Panc1 (cell line): ENCODE data around the gene PLIN5. TPM values are rescaled to one million over a fixed set of nuclear protein-coding genes. Genes with fewer than 3 reads are reported as not detected.
"Not testable (repeated sequence)": the region's sequence is repeated elsewhere in the genome, so short reads cannot be mapped to it uniquely, and the experiment has no call there.

Experiments
- ATAC-seq: fragments of 200-7000 bp; cut with Tn5 transposase; 2 replicates; pipeline ENCODE4 v1.9.1; 2020; ENCODE audit warnings: mild to moderate bottlenecking, moderate library complexity
- BruUV-seq: library from RNA; stranded (reverse); fragments of 400-500 nt; replicated peaks from 2 replicates; lab custom pipeline; 2021; lab: Mats Ljungman, UMichigan
- CTCF ChIA-PET: fragments of 300-600 bp; sonication (Branson Sonifier 250); formaldehyde crosslinking; loops from one replicate; lab custom pipeline; 2022; ENCODE audit warnings: antibody characterized with exemption; lab: Charles Lee
- POLR2A ChIA-PET: fragments of 300-600 bp; sonication (Branson Sonifier 250); formaldehyde crosslinking; loops from one replicate; lab custom pipeline; 2022; ENCODE audit warnings: antibody characterized with exemption; lab: Charles Lee
- DNase-seq: peaks from one replicate; pipeline ENCODE4 v3.0.0-alpha.2; 2010; ENCODE audit warnings: low read depth, low spot score
- H3K27ac ChIP-seq: 2 replicates; pipeline ENCODE4 v1.5.1; 2011; ENCODE audit warnings: mild to moderate bottlenecking, low read length, inconsistent platforms
- H3K27me3 ChIP-seq: fragments of 200-500 bp; sonication (Bioruptor generic); 2 replicates; pipeline ENCODE4 v1.6.0; 2014; ENCODE audit warnings: low read length, inconsistent platforms; ENCODE audit not compliant: control insufficient read depth, insufficient read depth
- H3K36me3 ChIP-seq: fragments of 200-500 bp; sonication (Bioruptor generic); 2 replicates; pipeline ENCODE4 v1.5.1; 2014; ENCODE audit warnings: inconsistent platforms, mild to moderate bottlenecking, low read length, moderate library complexity; ENCODE audit not compliant: control insufficient read depth, insufficient read depth
- H3K4me1 ChIP-seq: 2 replicates; pipeline ENCODE4 v1.5.1; 2011; ENCODE audit warnings: inconsistent platforms, mild to moderate bottlenecking, low read length, moderate library complexity; ENCODE audit not compliant: control insufficient read depth, insufficient read depth
- H3K4me3 ChIP-seq, 2 experiments: 2 replicates each; pipeline ENCODE4 v1.5.1; 2011 to 2012; ENCODE audit warnings: low read depth in 2 of 2, low read length in 2 of 2, mild to moderate bottlenecking in 2 of 2, inconsistent platforms in 1 of 2, moderate library complexity in 1 of 2
- H3K9me3 ChIP-seq: fragments of 200-500 bp; sonication (Bioruptor generic); 2 replicates; pipeline ENCODE4 v1.5.1; 2014; ENCODE audit warnings: low read depth, mild to moderate bottlenecking, inconsistent platforms, low read length, moderate library complexity; ENCODE audit not compliant: control insufficient read depth, insufficient read depth
- CTCF ChIP-seq: fragments of 450-650 bp; IDR thresholded peaks from 2 replicates; pipeline ENCODE4 v1.5.1; 2017; ENCODE audit warnings: mild to moderate bottlenecking
- POLR2AphosphoS5 ChIP-seq: IDR thresholded peaks from 2 replicates; pipeline ENCODE4 v1.6.1; 2012; ENCODE audit warnings: mild to moderate bottlenecking, low read depth, low read length, moderate library complexity
- REST ChIP-seq, 2 experiments: IDR thresholded peaks; 2 replicates each; pipeline ENCODE4 v1.6.1; 2011 to 2012; ENCODE audit warnings: low read depth in 2 of 2, control low read depth in 1 of 2, low read length in 1 of 2, mild to moderate bottlenecking in 1 of 2, moderate library complexity in 1 of 2; ENCODE audit not compliant: insufficient read depth in 1 of 2
- SIN3A ChIP-seq: IDR thresholded peaks from 2 replicates; pipeline ENCODE4 v1.6.1; 2012; ENCODE audit warnings: low read depth, mild to moderate bottlenecking, low read length, moderate library complexity, borderline replicate concordance; ENCODE audit not compliant: insufficient read depth
- TCF7L2 ChIP-seq: IDR thresholded peaks from 2 replicates; pipeline ENCODE4 v1.6.1; 2011; ENCODE audit warnings: mild to moderate bottlenecking, low read depth, low read length, inconsistent platforms
- in situ Hi-C: cut with HindIII; loops from 2 replicates; pipeline ENCODE4 v1.10.0; 2016; ENCODE audit warnings: low sequenced_read_pairs, low pct_unique_long_range_greater_than_20kb
- intact Hi-C: fragments of 100-400 bp; cut with micrococcal nuclease; formaldehyde crosslinking; loops from one replicate; pipeline ENCODE4 v1.10.0; 2022; ENCODE audit not compliant: unreplicated experiment
- total RNA-seq: library from RNA; stranded (reverse); gene quantifications from one replicate; pipeline ENCODE4 v1.2.1, GENCODE V29; 2021; ENCODE audit not compliant: unreplicated experiment

PLIN5 gene
- total RNA-seq, 1 experiment from 2014 or later = 0.64 TPM

- H3K27ac ChIP-seq = no peak overlapping the region
- intact Hi-C loops = no loop called here
- ATAC-seq = no peak
- POLR2A ChIA-PET = interaction anchor here (0.6 kb wide), 2 partner anchors 11 to 767 kb away, joined by 3 read pairs; partner anchors contain the start of gene PLIN4
- no peaks in the 10 kb centered on the region for H3K36me3 ChIP-seq
- DNase-seq = no peak
- in situ Hi-C loops = no loop called here
- CTCF ChIA-PET = interaction anchor here (0.5 kb wide), 1 partner anchor 138 kb away, joined by 3 read pairs; no protein-coding TSS in a partner anchor
- TF ChIP-seq POLR2AphosphoS5 (no peak), SIN3A (no peak), CTCF (no peak), TCF7L2 (no peak), REST (IDR thresholded peaks at IDR 0.05; ENCODE audit: insufficient read depth in 1 of 2, low read depth in 2 of 2, low read length in 1 of 2) (no peak)
- no peaks in the 10 kb centered on the region for H3K27me3 ChIP-seq
- H3K4me1 ChIP-seq = no peaks in the 10 kb centered on the region
- H3K4me3 ChIP-seq = no peak overlapping the region
- no peaks in the 10 kb centered on the region for H3K9me3 ChIP-seq
- BruUV-seq = no TSS peak
Measured at GRCh38 chr19:4528843-4529242, 6.2 kb downstream of the PLIN5 start.

- H3K36me3 ChIP-seq, in situ Hi-C loops, H3K4me3 ChIP-seq, H3K9me3 ChIP-seq, H3K4me1 ChIP-seq, DNase-seq, intact Hi-C loops, ATAC-seq, H3K27me3 ChIP-seq, H3K27ac ChIP-seq, BruUV-seq: not testable (repeated sequence)
- CTCF ChIA-PET = interaction anchor here (0.7 kb wide), 1 partner anchor 32 kb away, joined by 4 read pairs; the partner anchor contains the start of gene SEMA6B
- POLR2A ChIA-PET = interaction anchor here (0.7 kb wide), 1 partner anchor 1261 kb away, joined by 3 read pairs; no protein-coding TSS in a partner anchor
Measured at GRCh38 chr19:4527377-4527776, 7.6 kb downstream of the PLIN5 start.

- no peaks in the 10 kb centered on the region for H3K27me3 ChIP-seq
- no peaks in the 10 kb centered on the region for H3K36me3 ChIP-seq
- intact Hi-C loops (no loop called here), in situ Hi-C loops (no loop called here)
- no peak for ATAC-seq
- POLR2A ChIA-PET = no interaction called here
- H3K4me3 ChIP-seq = no peak overlapping the region
- BruUV-seq = no TSS peak
- H3K4me1 ChIP-seq = no peaks in the 10 kb centered on the region
- CTCF ChIA-PET = interaction anchor here (0.6 to 1.2 kb wide), 7 partner anchors 9 to 54 kb away, joined by 3 to 11 read pairs (median 4); partner anchors contain the start of genes HDGFL2 and PLIN5
- TF ChIP-seq SIN3A (no peak), TCF7L2 (no peak), POLR2AphosphoS5 (no peak), REST (IDR thresholded peaks at IDR 0.05; ENCODE audit: insufficient read depth in 1 of 2, low read depth in 2 of 2, low read length in 1 of 2) (no peak), CTCF (no peak)
- no peak overlapping the region for H3K27ac ChIP-seq
- H3K9me3 ChIP-seq = no peaks in the 10 kb centered on the region
- no peak for DNase-seq
Measured at GRCh38 chr19:4525563-4526002, 9.4 kb downstream of the PLIN5 start.
